Lower lobe of right lung (tissue), 2 donors: ENCODE results near the gene TMEM11. TPM values are rescaled to one million over a fixed set of nuclear protein-coding genes. Genes with fewer than 3 reads are reported as not detected.

ENCODE experiments used
- ATAC-seq, 2 donors: fragments of 200-7000 bp; cut with Tn5 transposase; one replicate each; pipeline ENCODE4 v1.9.1; 2020 to 2022; ENCODE audit warnings: mild to moderate bottlenecking in 2 of 2, moderate library complexity in 2 of 2
- DNase-seq: peaks from one replicate; pipeline ENCODE4 v3.0.0-alpha.2; 2020
- H3K27ac ChIP-seq: fragments of 200-600 bp; one replicate; pipeline ENCODE4 v1.8.0; 2022
- H3K27me3 ChIP-seq: fragments of 200-600 bp; one replicate; pipeline ENCODE4 v1.8.0; 2022; ENCODE audit warnings: low read depth
- H3K36me3 ChIP-seq: fragments of 200-600 bp; one replicate; pipeline ENCODE4 v1.8.0; 2022; ENCODE audit warnings: mild to moderate bottlenecking
- H3K4me1 ChIP-seq: fragments of 200-600 bp; one replicate; pipeline ENCODE4 v1.8.0; 2022
- H3K4me3 ChIP-seq: fragments of 200-600 bp; one replicate; pipeline ENCODE4 v1.8.0; 2022; ENCODE audit warnings: mild to moderate bottlenecking
- H3K9me3 ChIP-seq: fragments of 200-600 bp; one replicate; pipeline ENCODE4 v1.8.0; 2022
- CTCF ChIP-seq: fragments of 200-600 bp; IDR thresholded peaks from one replicate; pipeline ENCODE4 v1.8.0; 2022; ENCODE audit warnings: antibody characterized with exemption, mild to moderate bottlenecking
- intact Hi-C: fragments of 100-400 bp; cut with DNase I; formaldehyde crosslinking; loops from one replicate; pipeline ENCODE4 v1.11.0; 2022
- total RNA-seq: library from RNA; stranded (reverse); fragmentation: NEBNext Ultra II Directional; extraction: Animal tissue kit (Norgen Biotek cat#: 25700); gene quantifications from one replicate; pipeline ENCODE4 v1.2.1, GENCODE V29; 2021
- donor health status: DM: no; HTN: yes; CAD: no; lungs with severe emphysema.

The TMEM11 gene
- total RNA-seq, 1 donor from 2014 or later: 20.2 TPM

DNA sequence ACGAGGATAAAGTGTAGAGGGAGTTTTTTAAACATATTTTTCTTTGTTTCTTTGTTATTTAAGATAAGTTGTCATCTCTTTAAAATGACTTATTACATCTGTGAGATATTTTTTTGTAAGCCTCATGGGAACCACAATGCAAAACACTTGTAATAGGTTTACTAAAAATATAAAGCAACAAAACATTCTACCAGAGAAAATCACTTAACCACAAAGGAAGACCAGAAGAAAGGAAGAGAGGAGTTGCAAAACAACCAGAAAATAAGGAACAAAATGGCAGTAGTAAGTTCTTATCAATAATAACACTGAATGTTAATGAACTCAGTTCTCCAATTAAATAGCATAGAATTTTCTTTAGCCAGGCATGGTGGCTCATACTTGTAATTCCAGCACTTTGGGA lies 64.3 kb downstream of the TMEM11 start:
- ATAC-seq: no peak
- H3K27ac ChIP-seq: no peak overlapping the region
- intact Hi-C loops: no loop called here
- TF ChIP-seq CTCF: no peak
- no peaks in the 10 kb centered on the region for H3K9me3 ChIP-seq
- H3K36me3 ChIP-seq: no peaks in the 10 kb centered on the region
- H3K4me3 ChIP-seq: no peak overlapping the region
- H3K4me1 ChIP-seq: no peaks in the 10 kb centered on the region
- no peaks in the 10 kb centered on the region for H3K27me3 ChIP-seq
- DNase-seq: no peak

Other genes starting within 250 kb of the TMEM11 start
- gene USP22, start 171.2 kb downstream of the TMEM11 start, total RNA-seq: 154 TPM
- 20.9 TPM for gene DHRS7B, start 87.2 kb downstream of the TMEM11 start, total RNA-seq
- 15.7 TPM for gene NATD1, start 39.2 kb upstream of the TMEM11 start, total RNA-seq
- 55.2 TPM for gene MAP2K3, start 70.5 kb upstream of the TMEM11 start, total RNA-seq
- gene KCNJ12, start 162.2 kb upstream of the TMEM11 start, total RNA-seq: 1.9 TPM